Brain microvascular endothelial cell (primary cell): ENCODE measurements around the gene OTUD4.
A peak's percentile ranks its signal among the peaks of the same experiment; 100 is the strongest.

Source experiments
- DNase-seq: peaks from one replicate; pipeline ENCODE4 v3.0.0-alpha.2; 2020
- H3K27ac ChIP-seq: fragments of 250-450 bp; sonication (Bioruptor Pico); 2 replicates; pipeline ENCODE4 v1.5.1; 2020; ENCODE audit warnings: mild to moderate bottlenecking, moderate library complexity
- H3K27me3 ChIP-seq: fragments of 250-450 bp; sonication (Bioruptor Pico); replicated peaks from 2 replicates; pipeline ENCODE4 v1.5.1; 2020; ENCODE audit warnings: mild to moderate bottlenecking
- H3K36me3 ChIP-seq: fragments of 250-450 bp; sonication (Bioruptor Pico); replicated peaks from 2 replicates; pipeline ENCODE4 v1.5.1; 2020; ENCODE audit warnings: mild to moderate bottlenecking
- H3K4me3 ChIP-seq: 2 replicates; pipeline ENCODE4 v1.5.1; 2011; ENCODE audit warnings: low read depth, mild to moderate bottlenecking, control low read depth, low read length, moderate library complexity
- in situ Hi-C: cut with HindIII; loops from 2 replicates; pipeline ENCODE4 v1.10.0; 2017; ENCODE audit warnings: low sequenced_read_pairs, low pct_ligation_motif_present
- TF ChIP-seq, protein P1 (sequence below): IDR thresholded peaks from 2 replicates; pipeline ENCODE4 v1.5.1; 2011; ENCODE audit warnings: low read depth, mild to moderate bottlenecking, moderate library complexity, low read length, control low read depth, inconsistent platforms; ENCODE audit errors: missing control alignments

Gene OTUD4

DNA sequence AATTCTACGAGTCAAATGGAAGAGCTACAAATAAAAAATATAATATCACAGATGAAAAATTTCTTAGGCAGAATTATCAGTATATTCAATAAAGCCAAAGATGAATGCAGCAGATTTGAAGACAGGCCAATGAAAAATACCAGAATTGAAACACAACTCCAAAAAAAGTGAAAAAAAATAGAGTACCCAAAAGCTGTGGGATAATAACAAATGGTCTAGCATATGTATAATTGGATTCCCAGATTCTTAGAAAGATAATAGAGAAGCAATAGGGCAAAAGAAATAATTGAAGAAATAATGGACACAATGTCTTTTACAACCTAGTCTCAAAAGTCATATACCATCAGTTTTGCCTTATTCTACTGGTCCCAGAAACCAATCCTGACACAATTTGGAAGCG lies 86.8 kb downstream of the OTUD4 start:
- TF ChIP-seq, protein P1, sequence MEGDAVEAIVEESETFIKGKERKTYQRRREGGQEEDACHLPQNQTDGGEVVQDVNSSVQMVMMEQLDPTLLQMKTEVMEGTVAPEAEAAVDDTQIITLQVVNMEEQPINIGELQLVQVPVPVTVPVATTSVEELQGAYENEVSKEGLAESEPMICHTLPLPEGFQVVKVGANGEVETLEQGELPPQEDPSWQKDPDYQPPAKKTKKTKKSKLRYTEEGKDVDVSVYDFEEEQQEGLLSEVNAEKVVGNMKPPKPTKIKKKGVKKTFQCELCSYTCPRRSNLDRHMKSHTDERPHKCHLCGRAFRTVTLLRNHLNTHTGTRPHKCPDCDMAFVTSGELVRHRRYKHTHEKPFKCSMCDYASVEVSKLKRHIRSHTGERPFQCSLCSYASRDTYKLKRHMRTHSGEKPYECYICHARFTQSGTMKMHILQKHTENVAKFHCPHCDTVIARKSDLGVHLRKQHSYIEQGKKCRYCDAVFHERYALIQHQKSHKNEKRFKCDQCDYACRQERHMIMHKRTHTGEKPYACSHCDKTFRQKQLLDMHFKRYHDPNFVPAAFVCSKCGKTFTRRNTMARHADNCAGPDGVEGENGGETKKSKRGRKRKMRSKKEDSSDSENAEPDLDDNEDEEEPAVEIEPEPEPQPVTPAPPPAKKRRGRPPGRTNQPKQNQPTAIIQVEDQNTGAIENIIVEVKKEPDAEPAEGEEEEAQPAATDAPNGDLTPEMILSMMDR: no peak
- peaks cover 9% of the 10 kb centered on the region for H3K36me3 ChIP-seq
- no peak for DNase-seq
- in situ Hi-C loops: no loop called here
- H3K27me3 ChIP-seq: no peaks in the 10 kb centered on the region
- H3K4me3 ChIP-seq: no peak overlapping the region
- no peak overlapping the region for H3K27ac ChIP-seq

DNA sequence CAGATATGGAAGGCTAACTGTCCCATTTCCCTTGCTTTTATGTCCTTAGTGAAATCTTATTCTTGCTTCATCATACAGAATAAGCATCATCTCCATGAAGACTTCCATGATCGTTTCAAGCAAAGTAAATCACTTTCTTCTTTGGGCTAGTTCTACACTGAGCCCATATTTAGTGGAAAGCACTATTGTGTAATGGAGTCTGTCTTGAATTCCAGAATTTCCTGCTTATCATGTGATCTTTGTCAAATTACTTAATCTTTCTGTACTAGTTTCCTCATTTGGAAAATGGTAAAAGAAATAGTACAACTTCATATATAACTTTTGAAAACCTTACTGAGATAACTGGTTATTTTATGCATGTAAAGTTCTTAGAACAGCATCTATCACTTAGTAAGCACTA lies 90.0 kb downstream of the OTUD4 start:
- TF ChIP-seq, protein P1: no peak
- no peak for DNase-seq
- Histone ChIP-seq H3K27me3 (no peaks in the 10 kb centered on the region), H3K4me3 (no peak overlapping the region), H3K36me3 (peaks cover 9% of the 10 kb centered on the region), H3K27ac (no peak overlapping the region)
- in situ Hi-C loops: no loop called here

DNA sequence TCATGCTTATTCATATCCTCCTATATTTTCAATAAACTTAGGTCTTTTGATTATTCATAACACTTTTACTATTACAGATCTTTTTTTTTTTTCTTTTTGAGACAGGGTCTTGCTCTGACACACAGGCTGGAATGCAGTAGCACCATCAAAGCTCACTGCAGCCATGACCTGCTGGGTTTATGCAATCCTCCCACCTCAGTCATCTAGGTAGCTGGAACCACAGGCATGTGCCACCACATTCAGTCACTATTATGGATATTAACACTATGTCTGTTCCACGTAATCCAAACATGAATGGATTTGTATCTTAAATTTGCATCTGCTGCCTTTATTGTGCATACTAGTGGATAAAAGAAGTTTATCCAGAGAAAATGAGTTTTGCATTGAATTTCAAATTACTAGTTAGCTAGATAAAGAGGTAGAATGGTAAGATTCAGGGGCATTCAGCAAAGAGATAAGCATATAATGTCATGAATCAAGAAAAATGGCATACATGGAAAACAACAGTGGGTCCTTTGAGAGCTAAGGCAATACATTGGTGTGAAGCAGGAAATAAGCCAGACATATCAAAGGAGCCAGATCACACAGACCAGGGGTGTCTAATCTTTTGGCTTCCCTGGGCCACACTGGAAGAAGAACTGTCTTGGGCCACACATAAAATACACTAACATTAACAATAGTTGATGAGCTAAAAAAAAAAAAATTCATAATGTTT lies 96.3 kb downstream of the OTUD4 start:
- TF ChIP-seq, protein P1: no peak
- in situ Hi-C loops: no loop called here
- Histone ChIP-seq H3K36me3 (peaks cover 3% of the 10 kb centered on the region), H3K4me3 (no peak overlapping the region), H3K27ac (peak overlapping the region; percentile 36), H3K27me3 (no peaks in the 10 kb centered on the region)
- peak; percentile 59 for DNase-seq
